HUDEP-2 (cell line): ENCODE measurements around the gene CXXC5.

Experiments used
- DNase-seq, 76 experiments: peaks; one replicate each; lab custom pipeline; 2025; ENCODE audit not compliant: unreplicated experiment in 76 of 76; lab: John Stamatoyannopoulos, UW

CXXC5 gene

GRCh38 chr5:139637438-139638089, 10.6 kb upstream of the CXXC5 start:
- DNase-seq, result peak in 73 of 76 experiments; percentile 5 to 92 (median 78)

GRCh38 chr5:139638090-139638735, 9.9 kb upstream of the CXXC5 start:
- DNase-seq, result peak in 68 of 76 experiments; percentile 4 to 88 (median 57)

- no peak for DNase-seq
These were observed 9.2 kb upstream of the CXXC5 start for GRCh38 chr5:139638736-139639618.

- DNase-seq, result peak in 12 of 76 experiments; percentile 14 to 36 (median 24)
These were observed 8.3 kb upstream of the CXXC5 start for GRCh38 chr5:139639619-139640380.

- no peak for DNase-seq
These were observed 7.6 kb upstream of the CXXC5 start for GRCh38 chr5:139640421-139641115.

- no peak for DNase-seq
These were observed 6.8 kb upstream of the CXXC5 start for GRCh38 chr5:139641116-139642080.

- DNase-seq, result no peak
These were observed 5.9 kb upstream of the CXXC5 start for GRCh38 chr5:139642213-139642612.

- peak in 29 of 76 experiments; percentile 7 to 51 (median 29) for DNase-seq
These were observed 5.0 kb upstream of the CXXC5 start for GRCh38 chr5:139642891-139643871.

GRCh38 chr5:139644001-139644456, 4.1 kb upstream of the CXXC5 start:
- DNase-seq, result no peak

- DNase-seq, result no peak
These were observed 3.3 kb upstream of the CXXC5 start for GRCh38 chr5:139644646-139645429.

GRCh38 chr5:139645430-139645871, 2.7 kb upstream of the CXXC5 start:
- DNase-seq, result peak in 1 of 76 experiments; percentile 25

GRCh38 chr5:139646111-139646510, 2.0 kb upstream of the CXXC5 start:
- DNase-seq, result no peak

GRCh38 chr5:139646912-139647505, 1.1 kb upstream of the CXXC5 start:
- DNase-seq, result peak in 17 of 76 experiments; percentile 15 to 55 (median 29)

- DNase-seq, result peak in 1 of 76 experiments; percentile 43
These were observed 494 bp upstream of the CXXC5 start for GRCh38 chr5:139647506-139648204.

GRCh38 chr5:139649082-139649991, 1.2 kb downstream of the CXXC5 start:
- peak in 11 of 76 experiments; percentile 17 to 71 (median 38) for DNase-seq
